ENCODE results near the gene NELFB. TPM values are rescaled to one million over a fixed set of nuclear protein-coding genes. Genes with fewer than 3 reads are reported as not detected.

Gene NELFB
- total RNA-seq, 3 donors from 2014 or later (not counting 1 experiment from before 2014, with no cell fraction given) = 42.9 to 53.8 (median 52.6) TPM

- intact Hi-C loops (cut with micrococcal nuclease) = no loop called here
- ATAC-seq = no peak
- H3K27me3 Mint-ChIP-seq (ENCODE audit: low read depth in 2 of 2) = peaks cover 2 to 8% of the 10 kb centered on the region in 2 donors
- Histone ChIP-seq H3K27ac (ENCODE audit: low read length) (no peak overlapping the region), H3K4me3 (ENCODE audit: low read length) (no peak overlapping the region), H3K36me3 (ENCODE audit: control insufficient read depth, insufficient read depth, low read length) (no peaks in the 10 kb centered on the region), H3K27me3 (ENCODE audit: control insufficient read depth, insufficient read depth, low read length) (no peaks in the 10 kb centered on the region), H3K4me1 (ENCODE audit: control insufficient read depth, insufficient read depth, low read length) (peaks cover 29% of the 10 kb centered on the region), H3K9me3 (ENCODE audit: control insufficient read depth, insufficient read depth, low read length) (no peaks in the 10 kb centered on the region)
- no peak for TF ChIP-seq CTCF (IDR thresholded peaks at IDR 0.05)
- WGBS (ENCODE audit: insufficient coverage) = 95% methylated on average over 22 of the region's 22 CpGs
- H3K27ac Mint-ChIP-seq = no peak overlapping the region
- H3K4me1 Mint-ChIP-seq = peaks cover 10 to 21% of the 10 kb centered on the region in 2 donors
- no peaks in the 10 kb centered on the region for H3K36me3 Mint-ChIP-seq
- H3K9me3 Mint-ChIP-seq = no peaks in the 10 kb centered on the region
- peak overlapping the region; percentile 31 for H3K4me3 Mint-ChIP-seq
- DNase-seq = no peak
Observed at GRCh38 chr9:137321726-137322361, 66.7 kb downstream of the NELFB start.

Other genes starting within 250 kb of the NELFB start
- gene ABCA2, start 227.1 kb upstream of the NELFB start, total RNA-seq = 100 to 1,000 TPM; 356 to 416 (median 357) TPM
- gene FUT7, start 223.2 kb upstream of the NELFB start, total RNA-seq = 1 to 10 TPM in 2 of 3 donors, under 1 TPM in 1; 0.99 to 5.1 (median 3.9) TPM
- gene NPDC1, start 209.2 kb upstream of the NELFB start, total RNA-seq = 1 to 10 TPM in 2 of 3 donors, under 1 TPM in 1; 0.87 to 5.6 (median 3.4) TPM
- gene ENTPD2, start 201.3 kb upstream of the NELFB start, total RNA-seq = not detected
- 1 to 10 TPM in 2 of 3 donors, under 1 TPM in 1; 0.59 to 2.6 (median 1.0) TPM for gene SAPCD2, start 184.8 kb upstream of the NELFB start, total RNA-seq
- 10 to 100 TPM; 10.5 to 25.8 (median 19.3) TPM for gene UAP1L1, start 177.8 kb upstream of the NELFB start, total RNA-seq
- gene MAN1B1, start 168.3 kb upstream of the NELFB start, total RNA-seq = 10 to 100 TPM; 75.1 to 99.4 (median 80.4) TPM
- gene DPP7, start 140.6 kb upstream of the NELFB start, total RNA-seq = 100 to 1,000 TPM; 233 to 264 (median 251) TPM
- not detected for gene GRIN1, start 116.2 kb upstream of the NELFB start, total RNA-seq
- gene LRRC26, start 85.3 kb upstream of the NELFB start, total RNA-seq = not detected
- gene TMEM210, start 83.3 kb upstream of the NELFB start, total RNA-seq = not detected
- 100 to 1,000 TPM; 146 to 172 (median 171) TPM for gene ANAPC2, start 66.8 kb upstream of the NELFB start, total RNA-seq
- gene SSNA1, start 66.7 kb upstream of the NELFB start, total RNA-seq = 10 to 100 TPM; 45.1 to 53.5 (median 52.2) TPM
- gene TPRN, start 54.6 kb upstream of the NELFB start, total RNA-seq = 10 to 100 TPM in 1 of 3 donors, 1 to 10 TPM in 2; 8.2 to 10.6 (median 8.4) TPM
- 10 to 100 TPM; 22.1 to 30.5 (median 27.1) TPM for gene TMEM203, start 49.7 kb upstream of the NELFB start, total RNA-seq
- 10 to 100 TPM; 31.1 to 36.0 (median 31.9) TPM for gene NDOR1, start 49.6 kb upstream of the NELFB start, total RNA-seq
- gene RNF208, start 33.1 kb upstream of the NELFB start, total RNA-seq = 1 to 10 TPM in 1 of 3 donors, under 1 TPM in 2; 0.82 to 1.6 (median 0.93) TPM
- gene CYSRT1, start 30.2 kb upstream of the NELFB start, total RNA-seq = under 1 TPM in 1 of 3 donors, not detected in 2; 0.38 TPM
- gene RNF224, start 27.8 kb upstream of the NELFB start, total RNA-seq = not detected
- gene SLC34A3, start 24.4 kb upstream of the NELFB start, total RNA-seq = not detected
- 100 to 1,000 TPM in 1 of 3 donors, 10 to 100 TPM in 2; 84.4 to 121 (median 93.9) TPM for gene TUBB4B, start 14.0 kb upstream of the NELFB start, total RNA-seq
- not detected for gene STPG3, start 4.0 kb upstream of the NELFB start, total RNA-seq
- gene TOR4A, start 22.4 kb downstream of the NELFB start, total RNA-seq = 10 to 100 TPM; 16.3 to 24.6 (median 19.2) TPM
- gene NRARP, start 46.9 kb downstream of the NELFB start, total RNA-seq = 1 to 10 TPM in 2 of 3 donors, under 1 TPM in 1; 0.88 to 2.3 (median 1.2) TPM
- 10 to 100 TPM; 28.0 to 35.3 (median 29.6) TPM for gene EXD3, start 167.8 kb downstream of the NELFB start, total RNA-seq
- gene NOXA1, start 168.1 kb downstream of the NELFB start, total RNA-seq = 1 to 10 TPM; 4.7 to 10.0 (median 7.7) TPM
- gene ENTPD8, start 186.0 kb downstream of the NELFB start, total RNA-seq = not detected
- gene NSMF, start 204.0 kb downstream of the NELFB start, total RNA-seq = 100 to 1,000 TPM in 1 of 3 donors, 10 to 100 TPM in 2; 78.1 to 111 (median 87.8) TPM

Data from natural killer cell (primary cell).